Measurements from ENCODE around the gene DDX1. TPM values are rescaled to one million over a fixed set of nuclear protein-coding genes. Genes with fewer than 3 reads are reported as not detected.

DDX1 gene
- total and polyA plus RNA-seq, 9 of the 15 experiments (the other 6 are each of a cell fraction or from before 2014, with no cell fraction given), result 116 to 277 (median 232) TPM

- H3K9me3 ChIP-seq (replicated peaks; ENCODE audit: control insufficient read depth, insufficient read depth, low read depth, low read length), result no peaks in the 10 kb centered on the region
- H3K9me1 ChIP-seq (ENCODE audit: control insufficient read depth, insufficient read depth, low read length), result no peaks in the 10 kb centered on the region
- H3K79me2 ChIP-seq (ENCODE audit: control insufficient read depth, insufficient read depth, low read length), result peaks cover 32% of the 10 kb centered on the region
- DNase-seq (ENCODE audit: extremely low read depth in 1 of 4, low spot score in 3 of 4) (peak; percentile 50 to 87 (median 67)), ATAC-seq (peak; percentile 47), FAIRE-seq (peak; percentile 86)
- 11% methylated on average over 4 of the region's 4 CpGs for WGBS (ENCODE audit: insufficient coverage, low coverage, missing lambda C conversion rate)
- no peak overlapping the region for H3K4me2 ChIP-seq (ENCODE audit: insufficient read depth, low read length)
- intact Hi-C loops (cut with micrococcal nuclease) (loop anchor here (5.0 to 10.0 kb wide), 2 partner anchors 424 to 686 kb away; no protein-coding TSS in a partner anchor), in situ Hi-C loops (cut with MboI) (loop anchor here (25.0 kb wide), 1 partner anchor 676 kb away; no protein-coding TSS in a partner anchor)
- H3K36me3 ChIP-seq (ENCODE audit: control insufficient read depth, insufficient read depth, low read length), result no peaks in the 10 kb centered on the region; the same call in 2 of the 3 replicates
- no peak overlapping the region for H3K27ac ChIP-seq (ENCODE audit: extremely low read depth, low read depth, low read length)
- H3K4me3 ChIP-seq, result no peak overlapping the region
- peaks cover 5 to 16% of the 10 kb centered on the region in 2 experiments; a peak in 4 of 5 replicates for H3K4me1 ChIP-seq (replicated peaks in 1 of 2; ENCODE audit: control insufficient read depth in 2 of 2, insufficient read depth in 2 of 2, low read length in 2 of 2)
- 0 out of 2 replicates have a peak overlapping the region, but pooled peaks have one; percentile 52 for H2AFZ ChIP-seq (ENCODE audit: low read depth, low read length)
- ChIA-PET POLR2A (no interaction called here), CTCF (ENCODE audit: low intra/inter-chr PET ratio) (interaction anchor here (0.5 to 0.6 kb wide), 2 partner anchors 26 to 72 kb away, joined by 3 read pairs; no protein-coding TSS in a partner anchor)
- BruUV-seq (replicated peaks), result no TSS peak
- no peak overlapping the region for H3K9ac ChIP-seq (ENCODE audit: insufficient read depth in 1 of 2, low read depth in 2 of 2, low read length in 2 of 2)
- no peaks in the 10 kb centered on the region for H4K20me1 ChIP-seq (replicated peaks; ENCODE audit: control insufficient read depth, insufficient read depth, low read length)
- H3K27me3 ChIP-seq (ENCODE audit: control insufficient read depth in 2 of 2, insufficient read depth in 2 of 2, low read length in 2 of 2), result no peaks in the 10 kb centered on the region
- TF ChIP-seq CTCF (IDR thresholded peaks at IDR 0.05 in 2 of 3, conservative IDR thresholded peaks at IDR 0.05 in 1 of 3; ENCODE audit: insufficient read depth in 2 of 3, low read depth in 1 of 3, low read length in 3 of 3), result peak; percentile 74 to 82 (median 80)
- TF ChIP-seq ATF7 (IDR thresholded peaks at IDR 0.05), result no peak
- TF ChIP-seq SMAD4 (CRISPR knock-in tag; conservative IDR thresholded peaks at IDR 0.05), result 0 out of 2 replicates have a peak, but pooled peaks have one; percentile 17
- TF ChIP-seq REST (IDR thresholded peaks at IDR 0.05; ENCODE audit: borderline replicate concordance), result peak; percentile 58
- TF ChIP-seq REST (CRISPR knock-in tag; IDR thresholded peaks at IDR 0.05; ENCODE audit: low read depth), result no peak
- TF ChIP-seq YY1 (IDR thresholded peaks at IDR 0.05; ENCODE audit: borderline replicate concordance in 1 of 3, control insufficient read depth in 1 of 3, extremely low read depth in 1 of 3, insufficient read depth in 3 of 3, insufficient read length in 1 of 3, insufficient replicate concordance in 2 of 3, low read depth in 1 of 3, low read length in 2 of 3), result peak in 1 of 3 experiments; percentile 16
- no peak for TF ChIP-seq CBFB (CRISPR knock-in tag; IDR thresholded peaks at IDR 0.05)
- TF ChIP-seq CC2D1A (IDR thresholded peaks at IDR 0.05), result peak; percentile 58; the same call in 1 of the 2 replicates
- TF ChIP-seq MTA3 (IDR thresholded peaks at IDR 0.05; ENCODE audit: borderline replicate concordance), result no peak
- no peak for TF ChIP-seq CBFA2T2 (conservative IDR thresholded peaks at IDR 0.05)
- TF ChIP-seq MEIS2 (IDR thresholded peaks at IDR 0.05; ENCODE audit: partially characterized antibody), result peak; percentile 21
Measured at GRCh38 chr2:15588329-15588919, 3.2 kb upstream of the DDX1 start.

Measured in K562 (cell line).